Measurements from ENCODE around the gene TACO1. TPM values are rescaled to one million over a fixed set of nuclear protein-coding genes. Genes with fewer than 3 reads are reported as not detected.
A peak's percentile ranks its signal among the peaks of the same experiment; 100 is the strongest.

The TACO1 gene
- total RNA-seq, 1 donor from 2014 or later, result 24.3 TPM

DNA sequence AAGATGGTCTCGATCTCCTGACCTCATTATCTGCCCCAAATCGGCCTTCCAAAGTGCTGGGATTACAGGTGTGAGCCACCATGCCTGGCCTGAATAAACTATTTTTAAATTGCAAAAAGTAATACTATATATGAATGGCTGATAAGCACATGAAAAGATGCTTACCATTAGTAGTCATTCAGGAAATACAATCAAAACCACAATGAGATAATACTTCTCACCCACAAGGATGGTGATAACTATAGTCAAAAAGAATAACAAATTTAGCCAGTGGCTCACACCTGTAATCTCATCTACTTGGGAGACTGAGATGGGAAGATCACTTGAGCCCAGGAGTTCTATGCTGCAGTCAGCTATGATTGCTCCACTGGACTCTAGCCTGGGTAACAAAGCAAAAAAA lies 2.4 kb upstream of the TACO1 start:
- no peak for DNase-seq (ENCODE audit: low read depth, low spot score)

DNA sequence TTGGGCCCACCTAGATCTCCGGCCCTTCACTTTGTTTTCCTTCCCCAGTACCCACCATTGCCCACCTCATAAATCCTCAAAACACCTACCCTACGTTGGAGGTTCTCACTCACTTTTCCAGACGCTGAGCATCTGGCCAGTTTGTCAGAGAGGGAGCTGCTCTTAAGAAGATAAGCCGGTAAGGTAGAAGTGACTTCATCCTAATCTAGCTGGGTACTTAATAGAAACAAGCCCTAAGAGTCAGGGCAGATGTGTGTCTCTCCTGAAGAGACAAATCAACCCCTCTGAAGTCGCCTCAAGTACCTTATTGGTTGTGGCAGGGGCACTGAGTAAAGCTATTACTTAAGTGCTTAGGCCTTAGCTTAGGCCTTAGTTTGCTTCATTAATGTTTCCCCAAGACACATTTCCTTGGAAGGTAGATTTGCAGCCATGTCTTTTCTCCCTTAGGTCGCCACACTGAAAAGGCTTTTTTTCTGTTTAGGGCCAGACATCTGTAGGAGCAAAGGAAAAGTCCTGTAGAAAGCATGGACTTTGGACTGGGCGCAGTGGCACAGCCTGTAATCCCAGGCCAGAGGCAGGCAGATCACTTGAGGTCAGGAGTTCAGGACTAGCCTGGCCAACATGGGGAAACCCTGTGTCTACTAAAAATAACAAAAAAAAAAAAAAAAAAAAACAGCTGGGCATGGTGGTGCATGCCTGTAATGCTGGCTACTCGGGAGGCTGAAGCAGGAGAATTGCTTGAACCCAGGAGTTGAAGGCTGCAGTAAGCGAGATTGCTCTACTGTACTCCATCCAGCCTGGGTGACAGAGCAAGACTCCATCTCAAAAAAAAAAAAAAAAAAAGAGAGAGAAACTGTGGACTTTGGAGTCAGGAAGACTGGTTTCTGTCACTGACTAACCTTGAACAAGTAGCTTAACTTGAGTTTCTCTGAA lies 1.0 kb downstream of the TACO1 start:
- DNase-seq (ENCODE audit: low read depth, low spot score), result no peak

DNA sequence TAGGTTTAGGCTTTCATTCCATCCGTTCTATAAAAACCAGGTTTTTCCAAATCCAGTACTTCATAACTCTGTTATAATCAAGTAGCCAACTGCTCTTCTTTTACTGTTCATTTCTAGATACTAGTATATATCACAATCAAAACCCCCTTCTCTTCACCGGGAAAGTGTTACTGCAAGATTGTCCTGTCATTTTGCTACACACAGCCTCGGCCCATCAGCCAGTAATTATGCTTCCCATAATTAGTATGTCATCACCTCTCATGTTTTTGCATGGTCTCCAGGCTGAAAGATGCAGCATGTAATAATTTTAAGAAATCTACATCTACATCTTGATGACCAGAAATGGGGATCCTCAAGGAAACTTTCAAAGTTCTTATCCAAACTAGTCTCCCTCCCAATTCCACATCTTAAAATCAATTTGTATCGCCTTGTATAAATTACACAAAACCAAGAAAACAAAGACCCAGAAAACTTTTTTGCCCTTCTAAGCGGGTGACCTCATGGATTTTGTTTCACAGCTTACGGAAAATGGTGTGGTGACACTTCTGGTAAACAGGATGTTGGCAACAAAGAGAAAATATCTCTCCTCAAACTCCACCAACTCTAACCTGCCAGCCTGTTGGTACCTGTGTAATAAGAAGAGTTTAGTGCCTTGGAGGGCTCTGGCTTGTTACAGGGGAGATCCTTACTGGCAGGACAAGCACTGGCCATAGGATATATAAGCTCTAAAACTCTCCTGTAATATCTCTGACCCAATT lies 9.3 kb downstream of the TACO1 start:
- no peak for DNase-seq (ENCODE audit: low read depth, low spot score)

DNA sequence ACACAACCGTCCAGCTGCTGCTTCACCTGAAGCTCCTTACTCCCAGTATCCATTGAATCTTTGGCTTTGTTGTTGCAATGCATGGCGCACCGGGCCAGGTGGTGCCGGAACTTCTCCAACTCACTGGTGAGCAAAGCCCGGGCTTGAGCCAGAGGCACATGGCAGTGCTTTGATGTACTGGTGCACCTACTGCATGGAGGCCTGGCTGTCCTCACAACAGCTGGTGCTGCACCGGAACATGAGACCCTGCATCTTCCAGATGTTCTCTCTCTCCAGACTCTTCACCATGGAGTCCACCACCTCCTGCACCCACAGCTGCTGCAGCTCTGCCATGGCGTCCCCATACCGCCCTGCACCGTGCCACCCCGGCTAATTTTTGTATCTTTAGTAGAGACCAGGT lies 10.2 kb downstream of the TACO1 start:
- no peak for DNase-seq (ENCODE audit: low read depth, low spot score)

DNA sequence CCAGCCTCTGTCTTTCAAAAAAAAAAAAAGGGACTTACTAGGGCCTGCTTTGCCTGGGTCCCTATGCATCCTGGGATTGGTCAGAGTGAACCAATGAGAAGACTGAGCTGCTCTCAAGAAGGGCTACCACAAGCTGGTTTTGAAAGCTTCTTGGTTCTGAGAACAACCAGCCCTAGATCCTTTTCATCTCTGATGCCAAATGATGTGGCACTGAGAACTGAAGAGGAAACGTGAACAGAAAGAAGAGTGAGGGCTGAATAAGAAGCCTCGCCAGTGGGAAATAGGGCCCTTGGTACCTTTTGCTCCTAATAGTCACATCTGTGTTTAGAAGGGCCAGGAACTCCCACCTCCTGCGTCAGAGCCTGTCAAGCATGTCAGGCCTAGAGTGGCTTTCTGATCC lies 10.7 kb downstream of the TACO1 start:
- DNase-seq (ENCODE audit: low read depth, low spot score), result no peak

DNA sequence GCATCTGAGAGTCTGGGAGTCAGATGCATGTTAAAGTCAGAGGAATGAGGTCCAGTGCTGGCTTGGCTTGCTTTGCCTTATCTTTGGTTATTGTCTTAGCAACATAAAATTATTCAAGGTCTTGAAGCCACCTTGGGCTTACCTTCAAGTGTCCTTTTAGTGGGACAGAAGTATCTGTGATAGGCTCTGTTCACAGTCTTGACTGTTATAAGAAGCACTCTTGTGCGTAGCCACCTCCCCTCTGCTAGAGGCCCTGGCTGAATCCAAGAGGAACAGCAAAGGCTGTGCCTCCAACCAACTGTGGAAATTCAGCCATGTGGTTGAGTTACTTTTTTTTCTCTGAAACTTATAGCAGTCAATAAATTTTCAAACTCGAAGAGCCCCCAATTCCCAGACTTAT lies 13.0 kb downstream of the TACO1 start:
- DNase-seq (ENCODE audit: low read depth, low spot score), result no peak

DNA sequence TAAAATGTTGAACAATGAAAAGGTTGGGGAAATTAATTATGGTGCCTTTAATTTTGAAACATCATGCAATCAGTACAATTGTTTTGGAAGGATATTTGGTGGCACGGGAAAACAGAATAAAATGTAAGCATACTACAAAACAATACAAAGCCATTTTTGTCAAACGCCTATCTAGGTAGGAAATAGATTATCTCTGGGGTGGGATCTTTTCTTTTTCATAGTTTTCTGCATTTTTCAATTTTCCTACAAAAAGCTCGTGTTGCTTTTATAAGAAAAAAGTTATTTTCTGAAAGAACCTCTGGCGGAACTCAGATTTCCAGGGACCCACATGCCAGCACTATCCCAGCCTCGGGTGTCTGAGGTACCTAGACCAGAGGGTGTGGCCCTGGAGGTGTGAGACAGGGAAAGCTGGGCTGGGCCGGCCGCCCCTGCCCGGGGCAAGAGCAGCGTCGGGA lies 20.6 kb downstream of the TACO1 start:
- no peak for DNase-seq (ENCODE audit: low read depth, low spot score)

DNA sequence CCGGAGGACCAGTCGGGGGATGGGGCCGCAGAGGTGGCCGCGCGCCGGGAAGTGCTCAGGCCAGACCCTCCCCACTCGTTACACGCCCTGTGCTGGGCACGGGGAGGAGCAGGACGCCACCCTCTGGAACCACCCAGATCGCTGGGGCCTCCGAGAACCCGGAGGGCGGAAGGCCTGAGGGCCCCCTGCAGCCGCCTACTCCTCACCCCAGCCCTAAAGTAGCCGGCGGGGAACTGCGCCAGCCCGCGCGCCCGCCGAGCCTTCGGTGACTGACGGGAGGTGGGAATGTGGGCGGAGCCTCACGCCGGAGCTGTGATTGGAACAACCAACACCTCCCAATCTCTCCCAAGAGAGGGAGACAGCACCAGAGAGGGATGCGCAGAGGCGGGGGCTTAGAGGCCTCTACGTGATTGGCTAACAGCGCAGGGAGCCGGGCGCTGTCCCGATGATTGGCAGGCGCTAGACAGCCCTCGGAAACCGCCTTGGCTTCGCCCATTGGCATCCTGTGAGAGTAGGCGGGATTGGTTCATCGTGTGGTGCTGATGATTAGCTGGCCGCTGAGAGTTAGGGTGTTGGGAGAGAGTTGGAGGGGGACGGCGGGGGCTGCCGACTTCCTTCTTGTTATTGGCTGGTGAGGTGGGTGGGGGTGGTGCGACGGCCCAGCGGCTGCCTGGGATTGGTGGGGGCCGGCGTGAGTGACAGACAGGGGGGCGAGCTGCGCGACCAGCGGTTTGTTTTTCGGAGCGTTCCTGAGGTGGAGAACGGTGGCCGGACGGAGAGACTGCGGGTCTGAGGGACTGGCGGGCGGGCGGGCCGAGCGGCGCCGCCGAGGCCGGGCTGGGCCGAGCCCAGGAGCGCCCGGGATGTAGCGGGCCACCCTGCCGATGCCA lies 21.2 kb downstream of the TACO1 start, which contains the start of gene MAP3K3:
Gene MAP3K3, plus strand, starts transcription at position 734 of the 890 bp plus-strand sequence. CDS start 343 bp downstream, outside the sequence.
- peak; percentile 100 for DNase-seq (ENCODE audit: low read depth, low spot score)

DNA sequence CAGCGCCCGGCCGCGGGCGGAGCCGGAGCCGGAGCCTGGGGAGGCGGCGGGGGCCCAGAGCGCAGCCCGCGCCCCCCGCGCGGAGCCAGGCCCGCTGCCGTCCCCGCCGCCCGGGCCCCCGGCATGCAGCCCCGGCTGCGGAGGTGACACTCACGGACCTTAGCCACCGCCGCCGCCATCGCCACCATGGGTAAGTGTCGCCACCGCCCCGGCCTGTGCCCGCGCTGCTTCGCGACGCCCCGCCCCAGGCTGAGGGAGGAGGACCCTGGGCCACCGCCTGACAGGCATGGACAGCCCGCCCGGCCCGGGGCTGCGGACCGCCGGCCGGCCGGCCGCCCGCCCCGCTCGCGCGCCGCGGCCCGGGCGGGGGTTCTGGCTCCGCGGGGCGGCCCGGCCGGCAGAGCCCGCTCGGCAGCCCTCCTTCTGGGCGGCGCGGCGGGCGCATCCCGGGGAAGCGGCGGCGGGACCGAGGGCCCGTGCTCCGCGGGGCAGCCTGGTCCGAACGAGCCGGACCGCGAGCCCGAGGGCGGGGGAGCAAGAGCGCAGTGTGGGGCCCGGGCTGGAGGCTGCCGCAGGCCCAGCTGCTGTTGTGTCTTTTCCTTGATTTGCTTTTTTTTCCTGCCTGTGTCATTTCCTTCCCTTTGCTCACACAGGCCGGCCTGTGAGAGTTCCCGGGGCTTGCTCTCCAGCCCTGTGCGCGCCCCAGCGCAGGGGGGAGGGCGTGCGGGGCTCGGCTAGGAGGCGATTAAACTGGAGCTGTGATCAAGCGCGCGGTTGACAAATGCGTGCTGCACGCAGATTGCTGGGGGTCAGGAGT lies 22.1 kb downstream of the TACO1 start:
- peak; percentile 72 for DNase-seq (ENCODE audit: low read depth, low spot score)

DNA sequence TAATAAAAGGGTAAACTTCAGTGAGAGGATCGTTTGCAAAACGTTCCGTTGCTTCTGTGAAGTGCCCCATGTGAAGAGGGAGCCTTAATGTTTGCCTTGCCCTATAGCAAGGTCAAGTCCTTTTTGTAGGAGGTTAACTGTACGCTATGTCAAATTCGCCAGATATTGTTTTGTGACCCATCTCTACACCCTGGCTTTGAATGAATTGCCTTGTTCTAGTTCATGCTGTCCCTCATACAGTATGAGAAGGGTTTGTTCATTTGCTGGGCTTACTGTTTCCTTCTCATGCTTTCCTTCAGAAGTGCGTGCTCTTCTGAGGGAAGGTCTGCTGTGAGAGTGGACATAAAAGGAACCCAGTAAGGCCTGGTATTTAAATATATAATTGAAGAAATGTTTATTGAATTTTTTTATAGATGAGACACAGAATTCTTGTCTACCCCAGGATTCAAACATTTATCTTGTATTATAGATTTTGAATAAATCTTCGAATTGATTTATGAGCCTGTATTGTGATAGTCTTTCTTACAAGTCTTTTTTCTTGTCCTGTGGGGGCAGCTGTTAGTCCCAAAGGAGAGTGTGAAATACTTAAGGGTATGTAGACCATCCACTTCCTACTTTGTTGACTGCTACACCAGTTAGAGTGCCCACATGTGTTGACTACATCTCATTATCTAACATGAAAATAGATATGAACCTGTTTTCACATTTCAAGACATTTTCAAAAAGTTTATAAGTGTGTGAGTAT lies 23.3 kb downstream of the TACO1 start:
- DNase-seq (ENCODE audit: low read depth, low spot score), result no peak

DNA sequence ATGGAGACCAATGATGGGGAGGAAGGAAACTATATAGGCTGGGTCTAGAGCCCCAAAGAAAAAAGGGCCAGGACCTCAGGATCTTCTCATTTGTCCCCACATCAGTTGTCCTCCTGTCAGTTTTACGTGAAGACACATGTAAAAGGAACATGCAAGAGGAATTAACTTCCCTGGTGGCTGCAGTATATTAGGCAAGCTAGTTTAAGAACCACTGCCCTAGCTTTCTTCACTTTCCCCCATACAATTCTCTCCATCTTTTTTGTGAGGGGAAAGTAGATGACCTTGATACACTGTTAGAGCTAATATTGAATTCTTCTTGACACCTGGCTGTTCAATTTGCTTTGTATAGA lies 23.8 kb downstream of the TACO1 start:
- DNase-seq (ENCODE audit: low read depth, low spot score), result no peak

DNA sequence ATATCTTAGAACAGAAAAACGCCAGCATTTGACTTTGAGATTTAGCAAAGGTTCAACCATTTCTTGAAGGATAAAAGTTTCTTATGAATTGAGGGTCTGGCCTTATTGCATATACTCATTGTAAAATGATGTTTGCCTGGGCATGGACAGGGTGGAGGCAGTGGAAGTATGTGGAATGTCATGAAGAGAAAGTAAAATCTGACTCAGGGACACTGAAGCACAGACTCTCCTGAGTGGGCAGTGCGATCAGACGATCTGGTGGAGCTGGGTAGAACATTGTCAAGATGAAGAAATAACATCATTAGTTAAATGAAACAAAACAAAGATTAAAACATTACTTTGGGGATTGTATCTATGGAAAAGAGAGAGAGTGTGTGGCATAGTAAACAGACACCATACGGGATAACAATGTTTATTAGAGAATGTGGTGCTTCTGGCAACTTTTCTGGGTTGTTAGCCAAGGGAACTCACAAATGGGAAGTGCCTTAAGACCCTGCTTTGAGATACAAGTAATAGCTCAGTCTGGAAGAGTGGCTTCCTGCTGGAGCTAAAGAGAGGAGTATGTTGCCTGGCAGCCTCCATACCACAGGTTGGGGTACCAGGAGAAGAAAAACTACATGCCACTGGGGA lies 26.0 kb downstream of the TACO1 start:
- DNase-seq (ENCODE audit: low read depth, low spot score), result peak; percentile 19

DNA sequence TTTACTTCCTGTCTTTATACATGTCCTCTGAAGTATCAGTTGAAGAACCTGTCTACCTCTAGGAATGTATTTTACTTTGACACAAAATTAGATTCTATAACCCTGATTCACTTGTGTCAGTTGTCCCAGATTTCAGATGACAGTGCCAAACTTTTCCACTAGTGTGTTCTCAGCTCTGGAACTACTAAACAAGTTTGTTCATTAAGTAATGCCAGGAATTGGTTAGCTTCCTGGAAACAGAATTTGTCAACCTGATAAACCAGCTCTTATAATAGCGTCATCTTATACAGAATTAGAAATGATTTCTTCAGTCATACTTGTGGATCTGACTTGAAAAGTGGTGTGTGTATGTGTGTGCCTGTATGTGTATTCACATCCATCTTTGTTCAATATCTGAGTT lies 28.9 kb downstream of the TACO1 start:
- DNase-seq (ENCODE audit: low read depth, low spot score), result peak; percentile 5

DNA sequence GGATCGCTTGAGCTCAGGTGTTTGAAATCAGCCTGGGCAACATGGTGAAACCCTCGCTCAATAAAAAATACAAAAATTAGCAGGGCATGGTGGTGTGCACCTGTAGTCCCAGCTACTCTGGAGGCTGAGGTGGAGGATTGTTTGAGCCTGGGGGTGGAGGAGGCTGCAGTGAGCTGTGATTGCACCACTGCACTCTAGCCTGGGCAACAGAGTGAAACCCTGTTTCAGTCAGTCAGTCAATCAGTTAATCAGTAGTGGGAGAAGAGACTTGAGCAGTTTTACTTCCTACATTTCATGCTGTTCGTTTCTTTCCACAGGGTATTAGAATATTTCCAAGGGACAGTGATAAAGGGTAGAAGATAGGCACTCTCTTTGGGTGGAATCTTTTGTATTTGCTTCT lies 30.4 kb downstream of the TACO1 start:
- DNase-seq (ENCODE audit: low read depth, low spot score), result no peak

DNA sequence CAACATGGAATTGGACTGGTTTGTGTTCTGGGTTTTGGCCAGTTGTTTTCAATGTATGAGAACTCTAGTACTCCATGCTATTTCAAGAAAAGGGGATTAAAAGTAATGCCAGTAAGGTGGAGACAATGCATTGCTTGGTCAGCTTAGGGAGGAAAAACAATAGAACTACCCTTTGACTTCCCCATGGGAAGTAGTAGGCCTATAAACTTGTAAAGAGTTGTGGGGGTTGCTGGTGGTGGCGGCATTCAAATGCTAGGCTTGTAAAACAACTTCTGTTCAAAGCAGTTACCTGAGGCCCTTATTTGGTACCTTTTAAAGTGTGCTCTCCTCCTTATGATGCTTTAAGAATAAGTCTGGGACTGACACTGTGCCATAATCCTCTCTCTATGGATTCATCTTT lies 30.9 kb downstream of the TACO1 start:
- no peak for DNase-seq (ENCODE audit: low read depth, low spot score)

DNA sequence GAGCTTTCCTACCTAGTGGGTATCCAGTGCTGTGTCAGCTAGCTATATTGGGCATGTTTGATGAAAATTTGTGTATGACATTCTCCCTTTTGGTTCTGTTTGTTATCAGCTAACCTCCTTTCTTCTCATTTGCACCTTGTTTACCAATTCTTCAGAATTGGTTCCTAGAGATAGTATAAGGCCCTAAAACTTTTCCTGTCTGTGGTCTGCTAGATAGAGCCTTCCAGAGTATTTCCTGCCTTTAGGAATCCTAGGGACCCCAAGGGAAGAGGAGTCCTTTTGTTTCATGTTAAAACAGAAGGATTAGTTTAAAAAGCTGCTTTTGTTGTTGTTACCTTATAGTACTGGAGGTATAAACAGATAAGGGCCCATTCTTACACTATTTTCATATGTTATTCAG lies 33.0 kb downstream of the TACO1 start:
- DNase-seq (ENCODE audit: low read depth, low spot score), result no peak

DNA sequence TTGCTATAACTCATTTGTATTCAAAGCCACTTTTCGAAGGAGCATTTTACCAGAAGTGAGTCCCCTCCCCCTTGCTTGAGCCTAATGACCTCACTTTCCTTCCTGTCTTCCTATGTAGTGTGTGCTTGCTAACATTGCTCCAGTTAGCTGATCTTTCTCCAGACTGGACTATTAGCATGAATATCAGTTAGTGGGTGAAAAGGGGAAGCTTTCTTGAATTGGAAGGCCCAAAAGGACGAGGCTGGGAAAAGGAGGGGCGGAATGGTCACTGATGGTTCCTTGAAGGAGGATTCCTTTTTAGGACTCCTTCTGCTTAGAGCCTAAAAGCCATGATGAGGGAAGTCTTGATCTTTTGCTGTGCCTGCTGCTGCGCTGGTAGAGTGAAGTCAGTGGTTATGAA lies 33.5 kb downstream of the TACO1 start:
- DNase-seq (ENCODE audit: low read depth, low spot score), result peak; percentile 20

DNA sequence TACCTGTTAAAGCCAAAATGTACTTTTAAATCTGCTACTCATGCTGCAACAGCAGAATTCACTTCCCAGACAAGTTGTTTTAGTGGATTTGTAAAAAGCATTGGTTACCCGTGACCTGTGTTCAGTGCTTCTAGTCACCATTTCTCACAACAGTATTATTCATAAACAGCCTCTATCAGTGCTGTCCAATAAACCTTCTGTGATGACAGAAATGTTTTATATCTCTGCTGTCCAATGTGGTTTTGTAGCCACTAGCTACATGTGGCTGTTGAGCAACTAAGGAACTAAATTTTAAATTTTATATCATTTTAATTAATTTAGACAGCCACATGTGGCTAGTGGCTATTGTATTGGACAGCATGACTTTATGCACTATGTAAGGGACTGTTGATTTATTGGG lies 34.1 kb downstream of the TACO1 start:
- no peak for DNase-seq (ENCODE audit: low read depth, low spot score)

DNA sequence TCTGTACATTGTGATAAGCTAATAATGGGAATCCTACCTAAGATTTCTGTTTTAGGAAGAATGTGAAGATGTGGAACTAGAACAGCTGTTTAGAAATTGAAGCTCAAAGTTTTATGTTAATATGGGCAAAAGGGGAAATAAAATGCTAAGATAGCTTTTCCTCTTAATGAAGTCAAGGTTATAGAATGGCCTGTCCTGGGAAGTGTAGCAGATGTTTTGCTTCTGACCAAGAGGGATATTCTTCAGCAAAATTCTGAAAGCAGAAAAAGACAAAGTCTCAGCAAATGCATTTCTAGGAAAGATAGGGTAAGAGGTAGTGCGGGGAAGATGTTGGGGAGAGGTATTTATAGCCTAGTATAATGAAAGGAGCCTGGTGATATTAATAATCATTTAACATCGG lies 34.6 kb downstream of the TACO1 start:
- no peak for DNase-seq (ENCODE audit: low read depth, low spot score)

Data from pulmonary artery endothelial cell (primary cell).